WTC11 (cell line): Measurements from ENCODE around the gene NGLY1. TPM values are rescaled to one million over a fixed set of nuclear protein-coding genes. Genes with fewer than 3 reads are reported as not detected.

Experiments
- ATAC-seq: fragments of 200-7000 bp; cut with Tn5 transposase; 2 replicates; pipeline ENCODE4 v1.10.0; 2021; ENCODE audit warnings: mild to moderate bottlenecking, moderate library complexity
- CTCF ChIA-PET: fragments of 300-600 bp; sonication (Branson Sonifier 250); formaldehyde crosslinking; loops from one replicate; lab custom pipeline; 2021; ENCODE audit warnings: antibody characterized with exemption; lab: Charles Lee
- POLR2A ChIA-PET: fragments of 350-600 bp; sonication (Branson Sonifier 250); formaldehyde crosslinking; loops from one replicate; lab custom pipeline; 2021; ENCODE audit warnings: antibody characterized with exemption; lab: Charles Lee
- DNase-seq: peaks from one replicate; pipeline ENCODE4 v3.0.0; 2021; ENCODE audit warnings: low spot score
- H3K27ac Mint-ChIP-seq: 2 replicates; pipeline ENCODE4 v1.8.0; 2021; ENCODE audit warnings: mixed read lengths
- H3K27me3 Mint-ChIP-seq: 2 replicates; pipeline ENCODE4 v1.8.0; 2021; ENCODE audit warnings: low read depth, mild to moderate bottlenecking, moderate library complexity, mixed read lengths
- H3K36me3 Mint-ChIP-seq: 2 replicates; pipeline ENCODE4 v1.8.0; 2021; ENCODE audit warnings: mixed read lengths
- H3K4me1 Mint-ChIP-seq: 2 replicates; pipeline ENCODE4 v1.8.0; 2022; ENCODE audit warnings: mixed read lengths
- H3K4me3 Mint-ChIP-seq: 2 replicates; pipeline ENCODE4 v1.8.0; 2021; ENCODE audit warnings: mild to moderate bottlenecking, moderate library complexity, mixed read lengths
- H3K9me3 Mint-ChIP-seq: 2 replicates; pipeline ENCODE4 v1.8.0; 2021; ENCODE audit warnings: mixed read lengths
- AR ChIP-seq: fragments of 250-450 bp; sonication (Bioruptor Pico); IDR thresholded peaks from 2 replicates; pipeline ENCODE4 v1.9.0; 2021; ENCODE audit warnings: mild to moderate bottlenecking
- CBFB ChIP-seq: sonication (generic); formaldehyde crosslinking; IDR thresholded peaks from 2 replicates; pipeline ENCODE4 v1.8.1; 2022; ENCODE audit warnings: mild to moderate bottlenecking, low read depth, missing genetic modification reagents
- CTCF ChIP-seq: fragments of 200-600 bp; IDR thresholded peaks from 2 replicates; pipeline ENCODE4 v1.8.0; 2022; ENCODE audit warnings: antibody characterized with exemption
- ELF4 ChIP-seq: sonication (generic); formaldehyde crosslinking; IDR thresholded peaks from 2 replicates; pipeline ENCODE4 v1.8.1; 2022; ENCODE audit warnings: low read depth, mild to moderate bottlenecking, moderate library complexity, missing genetic modification reagents
- EMX1 ChIP-seq: fragments of 250-450 bp; sonication (Bioruptor Pico); IDR thresholded peaks from 2 replicates; pipeline ENCODE4 v1.8.0; 2021; ENCODE audit warnings: mild to moderate bottlenecking
- JAZF1 ChIP-seq: fragments of 250-450 bp; sonication (Bioruptor Pico); IDR thresholded peaks from 2 replicates; pipeline ENCODE4 v1.9.0; 2021; ENCODE audit warnings: moderate library complexity, mild to moderate bottlenecking, inconsistent platforms
- MAX ChIP-seq: sonication (generic); formaldehyde crosslinking; IDR thresholded peaks from 2 replicates; pipeline ENCODE4 v1.8.0; 2022; ENCODE audit warnings: mild to moderate bottlenecking, missing genetic modification reagents
- MLX ChIP-seq: sonication (generic); formaldehyde crosslinking; IDR thresholded peaks from 2 replicates; pipeline ENCODE4 v1.8.1; 2023; ENCODE audit warnings: mild to moderate bottlenecking, missing genetic modification reagents, moderate library complexity
- MYBL2 ChIP-seq: sonication (generic); formaldehyde crosslinking; IDR thresholded peaks from 2 replicates; pipeline ENCODE4 v1.8.1; 2023; ENCODE audit warnings: mild to moderate bottlenecking, moderate library complexity, missing genetic modification reagents
- NR1H2 ChIP-seq: sonication (generic); formaldehyde crosslinking; IDR thresholded peaks from 2 replicates; pipeline ENCODE4 v1.9.0; 2021; ENCODE audit warnings: mild to moderate bottlenecking, moderate library complexity, missing genetic modification reagents
- RORB ChIP-seq: fragments of 250-450 bp; sonication (Bioruptor Pico); IDR thresholded peaks from 2 replicates; pipeline ENCODE4 v1.9.0; 2021; ENCODE audit warnings: mild to moderate bottlenecking
- SMAD4 ChIP-seq: sonication (generic); formaldehyde crosslinking; IDR thresholded peaks from 2 replicates; pipeline ENCODE4 v1.8.0; 2022; ENCODE audit warnings: mild to moderate bottlenecking, missing genetic modification reagents
- USF2 ChIP-seq: sonication (generic); formaldehyde crosslinking; IDR thresholded peaks from 2 replicates; pipeline ENCODE4 v1.8.1; 2023; ENCODE audit warnings: mild to moderate bottlenecking, missing genetic modification reagents, moderate library complexity
- ZMAT4 ChIP-seq: fragments of 250-450 bp; sonication (Bioruptor Pico); IDR thresholded peaks from 2 replicates; pipeline ENCODE4 v1.9.0; 2021; ENCODE audit warnings: mild to moderate bottlenecking
- ZNF671 ChIP-seq: fragments of 250-450 bp; sonication (Bioruptor Pico); IDR thresholded peaks from 2 replicates; pipeline ENCODE4 v1.8.0; 2021; ENCODE audit warnings: mild to moderate bottlenecking
- total RNA-seq: library from RNA; stranded (reverse); gene quantifications from 3 replicates; pipeline ENCODE4 v1.2.3, GENCODE V29; 2021

The NGLY1 gene
- total RNA-seq, 1 experiment from 2014 or later = 20.6 TPM

GRCh38 chr3:25690768-25691533 lies 92.3 kb downstream of the NGLY1 start:
- CTCF ChIA-PET = no interaction called here
- no peak overlapping the region for H3K4me3 Mint-ChIP-seq

GRCh38 chr3:25689226-25689625 lies 94.0 kb downstream of the NGLY1 start:
- Mint-ChIP-seq H3K36me3 (no peaks in the 10 kb centered on the region), H3K27me3 (no peaks in the 10 kb centered on the region; the same call in 1 of the 2 replicates), H3K4me1 (peaks cover 3% of the 10 kb centered on the region), H3K4me3 (no peak overlapping the region), H3K9me3 (no peaks in the 10 kb centered on the region), H3K27ac (no peak overlapping the region)
- ChIA-PET CTCF (no interaction called here), POLR2A (no interaction called here)
- TF ChIP-seq RORB (CRISPR knock-in tag) (no peak), EMX1 (CRISPR knock-in tag) (no peak), SMAD4 (CRISPR knock-in tag) (no peak), MYBL2 (no peak), MAX (no peak), USF2 (CRISPR knock-in tag) (no peak), CBFB (CRISPR knock-in tag) (no peak), CTCF (no peak), NR1H2 (CRISPR knock-in tag) (no peak), ZNF671 (CRISPR knock-in tag) (no peak)
- TF ChIP-seq, all 79 proteins: peak for 0
- DNase-seq = no peak
- ATAC-seq = no peak

More at GRCh38 chr3:25690768-25691533, 92.3 kb downstream of the NGLY1 start:
- no peaks in the 10 kb centered on the region for H3K9me3 Mint-ChIP-seq
- no peak overlapping the region for H3K27ac Mint-ChIP-seq
- peaks cover 3% of the 10 kb centered on the region for H3K4me1 Mint-ChIP-seq
- POLR2A ChIA-PET = no interaction called here
- no peak for TF ChIP-seq SMAD4 (CRISPR knock-in tag)
- TF ChIP-seq MLX = no peak
- TF ChIP-seq ELF4 (CRISPR knock-in tag) = no peak
- TF ChIP-seq ZMAT4 = no peak
- H3K27me3 Mint-ChIP-seq = no peaks in the 10 kb centered on the region; the same call in 1 of the 2 replicates
- DNase-seq (no peak), ATAC-seq (no peak)
- H3K36me3 Mint-ChIP-seq = no peaks in the 10 kb centered on the region

GRCh38 chr3:25687742-25688141 lies 95.5 kb downstream of the NGLY1 start:
- H3K4me1 Mint-ChIP-seq = peaks cover 3% of the 10 kb centered on the region
- TF ChIP-seq AR = no peak
- TF ChIP-seq JAZF1 (CRISPR knock-in tag) = no peak
- ATAC-seq (no peak), DNase-seq (no peak)
- POLR2A ChIA-PET = no interaction called here
- H3K27me3 Mint-ChIP-seq = no peaks in the 10 kb centered on the region; the same call in 1 of the 2 replicates
- H3K27ac Mint-ChIP-seq = no peak overlapping the region
- CTCF ChIA-PET = no interaction called here
- no peak overlapping the region for H3K4me3 Mint-ChIP-seq
- no peaks in the 10 kb centered on the region for H3K36me3 Mint-ChIP-seq
- no peaks in the 10 kb centered on the region for H3K9me3 Mint-ChIP-seq
